Naive B cell (primary cell): ENCODE measurements around the gene PRDM5. TPM values are rescaled to one million over a fixed set of nuclear protein-coding genes. Genes with fewer than 3 reads are reported as not detected.

Experiments
- ATAC-seq, 2 donors: fragments of 150-1000 bp; cut with Tn5 transposase; 2 replicates each; pipeline ENCODE4 v1.10.0; 2021; ENCODE audit warnings: low read depth in 2 of 2, mild to moderate bottlenecking in 2 of 2, moderate library complexity in 2 of 2
- DNase-seq: peaks from one replicate; pipeline ENCODE4 v3.0.0; 2022
- H3K27ac Mint-ChIP-seq, 6 donors: one replicate each; pipeline ENCODE4 v1.8.0; 2020 to 2022; ENCODE audit warnings: mild to moderate bottlenecking in 6 of 6, mixed read lengths in 6 of 6, moderate library complexity in 5 of 6, inconsistent platforms in 2 of 6
- H3K27me3 Mint-ChIP-seq, 3 donors: one replicate each; pipeline ENCODE4 v1.8.0; 2021 to 2022; ENCODE audit warnings: mixed read lengths in 3 of 3, mild to moderate bottlenecking in 1 of 3
- H3K36me3 Mint-ChIP-seq, 2 donors: one replicate each; pipeline ENCODE4 v1.8.0; 2020 to 2022; ENCODE audit warnings: mixed read lengths in 2 of 2, inconsistent platforms in 1 of 2, mild to moderate bottlenecking in 1 of 2
- H3K4me1 Mint-ChIP-seq, 3 donors: one replicate each; pipeline ENCODE4 v1.8.0; 2020 to 2022; ENCODE audit warnings: mixed read lengths in 3 of 3, inconsistent platforms in 1 of 3, mild to moderate bottlenecking in 1 of 3, moderate library complexity in 1 of 3
- H3K4me3 Mint-ChIP-seq, 8 donors: one replicate each; pipeline ENCODE4 v1.8.0; 2020 to 2022; ENCODE audit warnings: mild to moderate bottlenecking in 8 of 8, mixed read lengths in 8 of 8, moderate library complexity in 8 of 8, inconsistent platforms in 2 of 8
- H3K9me3 Mint-ChIP-seq, 7 donors: one replicate each; pipeline ENCODE4 v1.8.0; 2020 to 2022; ENCODE audit warnings: mixed read lengths in 7 of 7, mild to moderate bottlenecking in 5 of 7, inconsistent platforms in 2 of 7, moderate library complexity in 1 of 7
- polyA plus RNA-seq, 6 donors: library from polyadenylated mRNA; unstranded; fragments of 300-500 nt; fragmentation: Illumina TruSeq; gene quantifications; one replicate each; pipeline ENCODE4 v1.2.3, GENCODE V29; 2021; ENCODE audit warnings: low read depth in 6 of 6

PRDM5 gene
- polyA plus RNA-seq, 6 donors from 2014 or later = not detected

DNA sequence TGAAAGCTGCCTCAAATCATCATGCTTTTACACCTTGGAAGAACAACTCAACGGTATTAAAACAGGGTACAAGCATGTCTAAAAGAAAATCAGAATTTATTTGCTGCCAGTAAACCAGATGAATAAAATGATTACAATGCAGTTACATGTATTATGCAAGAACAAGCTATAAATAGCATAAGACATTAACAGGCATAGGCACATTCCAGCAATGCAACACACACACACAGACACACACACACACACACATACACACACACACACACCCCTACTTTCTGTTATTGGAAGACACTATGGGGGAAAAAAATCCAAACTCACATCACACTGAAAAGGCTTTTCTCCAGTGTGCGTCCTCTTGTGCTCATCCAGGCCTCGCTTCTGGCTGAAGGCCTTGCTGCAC, 212.5 kb downstream of the PRDM5 start:
- peaks cover 2 to 20% (median 9%) of the 10 kb centered on the region in 7 donors for H3K9me3 Mint-ChIP-seq
- no peak overlapping the region for H3K27ac Mint-ChIP-seq
- DNase-seq (no peak), ATAC-seq (no peak)
- H3K27me3 Mint-ChIP-seq = no peaks in the 10 kb centered on the region
- H3K36me3 Mint-ChIP-seq = peaks cover 0 to 12% of the 10 kb centered on the region in 2 donors
- no peak overlapping the region for H3K4me3 Mint-ChIP-seq
- no peaks in the 10 kb centered on the region for H3K4me1 Mint-ChIP-seq

- Mint-ChIP-seq H3K36me3 (peaks cover 0 to 12% of the 10 kb centered on the region in 2 donors), H3K27ac (no peak overlapping the region), H3K4me3 (no peak overlapping the region), H3K27me3 (no peaks in the 10 kb centered on the region), H3K9me3 (peaks cover 0 to 21% (median 7%) of the 10 kb centered on the region in 7 donors), H3K4me1 (no peaks in the 10 kb centered on the region)
- no peak for DNase-seq
- ATAC-seq = no peak
Measured at GRCh38 chr4:120704538-120704937, 218.0 kb downstream of the PRDM5 start.

GRCh38 chr4:120703908-120704307, 218.6 kb downstream of the PRDM5 start:
- DNase-seq (no peak), ATAC-seq (no peak)
- no peak overlapping the region for H3K27ac Mint-ChIP-seq
- no peak overlapping the region for H3K4me3 Mint-ChIP-seq
- peaks cover 0 to 21% (median 7%) of the 10 kb centered on the region in 7 donors for H3K9me3 Mint-ChIP-seq
- peaks cover 0 to 12% of the 10 kb centered on the region in 2 donors for H3K36me3 Mint-ChIP-seq
- no peaks in the 10 kb centered on the region for H3K4me1 Mint-ChIP-seq
- H3K27me3 Mint-ChIP-seq = no peaks in the 10 kb centered on the region

GRCh38 chr4:120699354-120699753, 223.2 kb downstream of the PRDM5 start:
- Mint-ChIP-seq H3K27ac (no peak overlapping the region), H3K9me3 (peaks cover 0 to 10% (median 1%) of the 10 kb centered on the region in 7 donors), H3K4me1 (no peaks in the 10 kb centered on the region), H3K36me3 (no peaks in the 10 kb centered on the region), H3K27me3 (no peaks in the 10 kb centered on the region), H3K4me3 (no peak overlapping the region)
- no peak for DNase-seq
- ATAC-seq = no peak

GRCh38 chr4:120694973-120695372, 227.6 kb downstream of the PRDM5 start:
- Mint-ChIP-seq H3K27me3 (no peaks in the 10 kb centered on the region), H3K4me1 (no peaks in the 10 kb centered on the region), H3K9me3 (peaks cover 0 to 1% (median 0%) of the 10 kb centered on the region in 7 donors), H3K36me3 (no peaks in the 10 kb centered on the region), H3K4me3 (no peak overlapping the region), H3K27ac (no peak overlapping the region)
- no peak for ATAC-seq
- no peak for DNase-seq

DNA sequence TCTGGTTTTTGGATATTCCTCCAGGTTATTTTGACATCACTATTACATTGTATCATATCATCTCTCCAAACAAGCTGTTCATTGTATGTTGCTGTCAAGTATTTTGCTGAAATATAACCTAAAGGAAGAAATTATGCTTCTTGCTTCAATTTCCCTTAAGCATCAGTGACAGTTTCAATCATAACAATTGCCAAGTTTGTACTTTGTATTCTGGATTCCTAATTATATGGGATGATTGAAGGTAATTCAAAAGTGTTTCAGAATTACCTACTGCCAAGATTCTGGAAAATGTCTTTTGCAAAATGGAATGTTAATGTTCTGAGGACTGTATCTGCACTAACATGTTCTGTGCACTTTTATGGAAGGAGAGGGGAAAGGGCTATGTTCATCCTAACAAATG, 228.7 kb downstream of the PRDM5 start:
- no peaks in the 10 kb centered on the region for H3K4me1 Mint-ChIP-seq
- H3K36me3 Mint-ChIP-seq = no peaks in the 10 kb centered on the region
- no peak overlapping the region for H3K4me3 Mint-ChIP-seq
- H3K27ac Mint-ChIP-seq = peak overlapping the region in 1 of 6 donors; percentile 65
- ATAC-seq (no peak), DNase-seq (no peak)
- H3K9me3 Mint-ChIP-seq = peaks cover 0 to 1% (median 0%) of the 10 kb centered on the region in 7 donors
- no peaks in the 10 kb centered on the region for H3K27me3 Mint-ChIP-seq

DNA sequence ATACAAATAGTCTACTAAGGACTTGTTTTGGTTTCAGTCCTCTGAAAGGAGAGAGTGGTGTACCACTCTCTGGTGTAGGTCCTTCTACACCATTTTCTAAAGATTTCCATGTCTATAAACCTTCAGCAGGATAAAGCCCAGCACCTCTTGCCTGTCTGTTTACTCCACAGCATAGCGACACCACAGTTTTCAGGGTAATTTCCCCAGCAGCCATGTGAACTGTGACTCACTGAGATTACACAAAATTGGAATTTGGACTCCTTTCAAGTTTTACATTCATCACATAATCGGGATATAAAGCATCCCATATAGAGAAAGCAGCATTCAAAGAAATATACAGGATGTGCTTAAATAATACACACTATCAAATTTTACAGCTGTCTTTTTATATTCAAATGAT, 229.6 kb downstream of the PRDM5 start:
- DNase-seq (no peak), ATAC-seq (no peak)
- Mint-ChIP-seq H3K27ac (no peak overlapping the region), H3K4me1 (no peaks in the 10 kb centered on the region), H3K4me3 (no peak overlapping the region), H3K36me3 (no peaks in the 10 kb centered on the region), H3K27me3 (no peaks in the 10 kb centered on the region), H3K9me3 (peaks cover 0 to 2% (median 0%) of the 10 kb centered on the region in 7 donors)

DNA sequence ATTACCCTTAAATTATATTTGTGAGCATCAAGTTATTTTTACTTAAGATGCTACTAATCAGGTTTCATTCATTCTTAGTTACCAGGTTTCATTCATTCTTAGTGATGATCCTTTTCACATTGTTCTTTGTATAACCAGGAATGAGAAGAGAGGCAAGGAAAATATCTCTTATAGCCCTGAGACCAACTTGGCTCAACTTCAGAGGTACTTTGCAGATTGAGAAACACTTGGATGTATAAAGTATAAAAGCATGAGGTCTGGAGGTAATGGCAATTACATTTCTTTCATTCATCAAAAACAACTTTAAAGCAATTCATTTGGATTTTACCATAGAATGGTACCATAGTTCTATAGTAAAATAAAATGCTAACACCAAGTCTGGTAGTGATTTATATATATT, 231.0 kb downstream of the PRDM5 start:
- Mint-ChIP-seq H3K36me3 (no peaks in the 10 kb centered on the region), H3K27ac (no peak overlapping the region), H3K27me3 (no peaks in the 10 kb centered on the region)

GRCh38 chr4:120691106-120691505, 231.4 kb downstream of the PRDM5 start:
- Mint-ChIP-seq H3K36me3 (no peaks in the 10 kb centered on the region), H3K4me1 (no peaks in the 10 kb centered on the region), H3K27ac (no peak overlapping the region), H3K27me3 (no peaks in the 10 kb centered on the region), H3K9me3 (peaks cover 0 to 2% (median 0%) of the 10 kb centered on the region in 7 donors), H3K4me3 (no peak overlapping the region)
- DNase-seq (no peak), ATAC-seq (no peak)

More for the DNA sequence above, 231.0 kb downstream of the PRDM5 start:
- DNase-seq (no peak), ATAC-seq (no peak)
- Mint-ChIP-seq H3K4me3 (no peak overlapping the region), H3K9me3 (peaks cover 0 to 2% (median 0%) of the 10 kb centered on the region in 7 donors), H3K4me1 (no peaks in the 10 kb centered on the region)

DNA sequence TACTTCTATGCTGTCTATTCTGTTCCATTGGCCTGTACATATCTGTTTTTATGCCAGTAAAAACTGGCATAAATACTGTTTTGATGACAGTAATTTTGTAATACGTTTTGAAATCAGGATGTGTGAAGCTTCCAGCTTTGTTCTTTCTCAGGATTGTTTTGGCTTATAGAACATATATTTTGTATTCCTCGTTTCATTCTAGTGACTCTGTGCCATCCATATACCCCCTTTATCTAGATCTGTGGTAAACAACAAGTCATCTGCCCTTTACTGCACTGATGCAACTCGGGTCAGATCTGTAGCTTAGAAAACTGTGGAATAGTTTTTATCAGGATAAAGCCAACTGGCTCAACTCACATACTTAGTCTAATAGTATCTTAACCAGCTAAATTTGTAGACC, 233.7 kb downstream of the PRDM5 start:
- no peaks in the 10 kb centered on the region for H3K36me3 Mint-ChIP-seq
- no peak overlapping the region for H3K4me3 Mint-ChIP-seq
- no peaks in the 10 kb centered on the region for H3K27me3 Mint-ChIP-seq
- ATAC-seq (no peak), DNase-seq (no peak)
- H3K27ac Mint-ChIP-seq = no peak overlapping the region
- peaks cover 0 to 2% (median 0%) of the 10 kb centered on the region in 7 donors for H3K9me3 Mint-ChIP-seq
- no peaks in the 10 kb centered on the region for H3K4me1 Mint-ChIP-seq

DNA sequence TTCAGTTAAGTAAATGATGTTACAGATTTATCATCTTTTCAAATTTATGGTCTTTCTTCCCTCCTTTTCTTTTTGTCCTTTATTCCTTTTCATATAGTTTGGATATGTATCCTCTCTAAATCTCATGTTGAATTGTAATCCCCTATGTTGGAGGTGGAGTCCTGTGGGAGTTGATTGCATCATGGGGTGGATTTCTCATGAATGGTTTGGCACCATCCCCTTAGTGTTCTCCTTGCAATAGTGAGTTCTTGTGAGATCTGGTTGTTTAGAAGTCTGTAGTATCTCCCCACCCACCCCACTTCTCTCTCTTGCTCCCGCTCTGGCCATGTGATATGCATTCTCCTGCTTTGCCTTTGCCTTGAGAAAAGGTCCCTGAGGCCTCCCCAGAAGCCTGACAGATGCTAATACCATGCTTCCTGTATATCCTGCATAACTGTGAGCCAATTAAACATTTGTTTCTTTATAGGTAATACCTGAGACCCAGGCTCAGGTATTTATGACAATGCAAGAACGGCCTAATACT, 236.7 kb downstream of the PRDM5 start:
- DNase-seq (no peak), ATAC-seq (no peak)
- Mint-ChIP-seq H3K36me3 (no peaks in the 10 kb centered on the region), H3K9me3 (peaks cover 0 to 4% (median 0%) of the 10 kb centered on the region in 7 donors), H3K4me3 (no peak overlapping the region), H3K27ac (peak overlapping the region in 1 of 6 donors; percentile 72), H3K4me1 (no peaks in the 10 kb centered on the region), H3K27me3 (no peaks in the 10 kb centered on the region)

GRCh38 chr4:120683897-120684540, 238.5 kb downstream of the PRDM5 start:
- H3K4me1 Mint-ChIP-seq = no peaks in the 10 kb centered on the region
- no peaks in the 10 kb centered on the region for H3K36me3 Mint-ChIP-seq

GRCh38 chr4:120682981-120683380, 239.5 kb downstream of the PRDM5 start:
- Mint-ChIP-seq H3K27me3 (no peaks in the 10 kb centered on the region), H3K4me3 (no peak overlapping the region), H3K36me3 (no peaks in the 10 kb centered on the region), H3K4me1 (no peaks in the 10 kb centered on the region), H3K9me3 (peaks cover 0 to 4% (median 0%) of the 10 kb centered on the region in 7 donors), H3K27ac (no peak overlapping the region)
- DNase-seq = no peak
- no peak for ATAC-seq

More at GRCh38 chr4:120683897-120684540, 238.5 kb downstream of the PRDM5 start:
- Mint-ChIP-seq H3K9me3 (peaks cover 0 to 4% (median 0%) of the 10 kb centered on the region in 7 donors), H3K27me3 (no peaks in the 10 kb centered on the region), H3K4me3 (no peak overlapping the region), H3K27ac (no peak overlapping the region)
- ATAC-seq = no peak
- DNase-seq = no peak

- Mint-ChIP-seq H3K4me1 (no peaks in the 10 kb centered on the region), H3K9me3 (peaks cover 0 to 7% (median 2%) of the 10 kb centered on the region in 7 donors), H3K27ac (no peak overlapping the region), H3K36me3 (peaks cover 0 to 8% of the 10 kb centered on the region in 2 donors), H3K4me3 (no peak overlapping the region), H3K27me3 (no peaks in the 10 kb centered on the region)
- ATAC-seq (no peak), DNase-seq (no peak)
Measured at GRCh38 chr4:120680647-120681228, 241.8 kb downstream of the PRDM5 start.
